HG02973 (cell line): ENCODE measurements around the gene FLCN.

Experiments
- ATAC-seq: cut with Tn5 transposase; IDR thresholded peaks from one replicate; pipeline ENCODE4 v1.9.1; 2021; ENCODE audit warnings: moderate library complexity; ENCODE audit not compliant: unreplicated experiment

The FLCN gene

DNA sequence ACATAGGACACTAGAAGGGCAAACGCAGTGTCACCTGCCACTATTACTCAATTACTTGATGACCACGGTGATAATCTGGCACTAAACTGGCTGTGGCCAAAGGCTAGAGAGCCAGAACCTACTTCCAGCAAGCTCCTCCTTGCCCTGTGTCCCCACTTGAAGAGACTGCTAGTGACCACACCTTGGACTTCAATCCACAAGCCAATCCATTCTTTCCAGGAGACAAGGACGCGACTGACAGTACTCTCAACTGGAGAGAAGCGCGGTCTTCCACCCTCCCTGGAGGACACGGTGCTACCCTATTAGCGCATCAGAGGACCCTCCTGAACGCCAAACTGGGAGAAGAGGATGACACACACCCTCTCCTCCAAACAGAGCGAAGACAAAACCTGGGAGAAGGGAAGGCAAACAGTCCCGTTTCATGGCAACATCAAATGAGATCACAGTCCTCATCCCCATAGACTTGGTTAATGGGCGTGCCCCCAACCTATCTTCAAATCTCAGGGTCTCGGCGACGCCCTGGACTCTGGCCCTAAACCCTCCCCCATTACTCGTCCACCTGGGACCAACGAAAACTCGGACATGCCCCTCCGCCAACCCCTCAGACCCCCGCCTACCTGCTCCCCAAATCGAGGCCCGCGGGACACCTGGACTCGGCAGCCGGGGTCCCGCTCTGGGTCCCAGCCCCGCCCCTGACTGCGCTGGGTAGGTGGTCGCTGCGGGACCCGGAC lies 508 bp downstream of the FLCN start:
- ATAC-seq, result no peak

DNA sequence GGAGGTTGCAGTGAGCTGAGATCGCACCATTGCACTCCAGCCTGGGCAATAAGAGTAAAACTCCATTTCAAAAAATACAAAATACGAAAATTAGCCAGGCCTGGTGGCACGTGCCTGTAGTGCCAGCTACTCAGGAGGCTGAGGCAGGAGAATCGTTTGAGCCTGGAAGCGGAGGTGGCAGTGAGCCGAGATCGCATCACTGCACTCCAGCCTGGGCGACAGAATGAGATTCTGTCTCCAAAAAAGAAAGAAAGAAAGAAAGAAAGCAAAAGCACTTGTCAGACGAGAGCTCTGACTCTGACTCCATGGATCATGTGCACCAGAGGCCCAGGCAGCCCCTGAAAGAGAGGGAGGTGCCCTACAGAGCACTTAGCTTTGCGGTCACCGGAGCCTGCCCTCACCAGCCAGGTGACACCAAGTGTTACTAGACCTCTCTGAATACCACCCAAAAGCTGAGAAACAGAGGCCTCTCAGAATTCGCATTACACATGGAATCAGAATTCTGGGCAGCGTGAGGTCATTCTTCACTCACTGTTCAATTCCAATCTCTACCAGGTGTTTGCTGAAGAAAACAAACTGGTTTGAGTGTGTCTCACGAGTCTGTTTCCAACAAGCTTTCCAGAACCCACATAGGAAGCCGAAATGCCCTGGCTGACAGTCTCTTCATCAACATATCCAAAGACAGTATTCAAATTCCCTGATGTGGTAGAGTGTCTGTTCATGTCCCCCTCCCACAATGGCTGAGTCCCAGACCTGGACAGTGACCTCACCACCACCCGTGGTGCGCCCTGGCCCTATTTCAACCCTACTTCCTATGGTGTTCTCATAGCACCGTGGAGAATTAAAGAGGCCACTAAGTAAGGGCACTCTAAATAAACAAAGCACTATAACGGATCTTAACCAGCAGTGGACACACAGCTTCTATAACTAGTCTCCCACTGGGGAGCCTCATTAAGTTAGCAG lies 1.5 kb downstream of the FLCN start:
- ATAC-seq, result no peak

GRCh38 chr17:17232303-17232621 lies 4.7 kb downstream of the FLCN start:
- no peak for ATAC-seq

DNA sequence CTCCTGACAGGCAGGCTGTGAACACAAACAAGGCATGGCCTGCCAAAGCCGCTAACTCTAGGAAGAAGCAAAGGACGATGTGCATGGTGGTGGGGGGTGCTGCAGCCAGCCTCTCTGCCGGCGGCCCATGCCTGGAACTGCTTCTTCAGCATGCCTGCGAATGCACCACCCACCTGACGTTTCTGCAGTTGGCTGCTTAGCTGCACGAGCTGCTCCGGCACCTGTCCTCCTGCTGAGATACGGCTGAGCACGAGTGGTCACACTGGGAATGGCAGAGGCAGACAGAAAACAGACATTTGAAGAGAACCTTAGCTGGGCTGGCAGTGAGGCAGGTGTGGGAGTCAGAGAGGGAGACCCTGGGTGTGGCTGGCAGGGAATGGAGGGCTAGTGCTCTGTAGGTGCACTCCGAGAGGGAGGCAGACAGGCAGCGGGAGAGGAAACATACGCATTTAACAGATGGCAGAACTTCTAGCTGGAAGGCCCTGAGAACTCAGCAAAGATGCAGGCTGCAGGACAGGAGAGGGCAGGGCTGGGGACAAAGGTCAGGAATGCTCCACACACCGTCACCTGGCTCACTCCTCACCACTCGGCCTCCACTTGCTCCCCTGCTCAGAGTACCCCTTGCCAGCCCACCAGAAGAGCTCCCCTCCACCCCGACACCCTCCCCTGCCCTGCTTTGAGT lies 5.2 kb downstream of the FLCN start:
- ATAC-seq, result no peak

DNA sequence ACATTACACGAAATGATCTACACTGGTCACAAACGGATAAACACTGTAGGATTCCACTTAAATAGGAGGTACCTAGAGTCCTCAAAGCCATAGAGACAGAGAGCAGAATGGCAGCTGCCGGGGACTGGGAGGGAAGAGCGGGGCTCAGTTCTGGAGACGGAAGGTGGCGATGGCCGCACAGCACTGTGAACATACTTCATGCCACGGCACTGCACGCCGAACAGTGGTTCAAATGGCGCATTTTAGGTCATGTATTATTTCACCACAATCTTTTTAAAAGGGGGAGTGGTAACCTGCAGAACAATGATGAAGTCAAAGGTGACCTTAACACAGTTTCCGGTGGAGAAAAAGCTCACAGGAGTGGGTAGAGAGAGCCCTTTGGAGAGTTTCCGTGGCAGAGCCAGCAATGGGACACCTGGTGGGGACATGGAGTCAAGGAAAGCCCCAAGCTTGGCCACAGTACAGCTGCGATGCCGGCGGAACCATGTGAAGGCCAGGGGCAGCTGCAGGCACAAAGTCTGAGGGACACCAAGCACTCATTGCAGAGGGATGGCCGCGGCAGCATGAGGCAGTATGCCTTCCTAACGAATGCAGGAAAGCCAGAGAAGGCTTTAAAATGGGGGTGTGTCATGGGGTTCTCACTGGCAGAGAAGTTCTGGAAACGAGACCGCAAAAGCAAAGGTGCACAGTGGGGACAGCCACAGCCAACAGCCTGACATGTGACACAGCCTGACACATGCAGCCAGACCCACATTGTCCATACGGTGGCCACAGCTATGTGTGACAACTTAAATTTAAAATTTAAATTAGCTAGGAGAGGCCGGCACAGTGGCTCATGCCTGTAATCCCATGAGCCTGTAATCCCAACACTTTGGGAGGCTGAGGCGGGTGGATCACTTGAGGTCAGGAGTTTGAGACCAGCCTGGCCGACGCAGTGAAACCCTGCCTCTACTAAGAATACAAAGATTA lies 7.3 kb downstream of the FLCN start:
- ATAC-seq, result no peak

GRCh38 chr17:17228521-17229279 lies 8.3 kb downstream of the FLCN start:
- no peak for ATAC-seq

GRCh38 chr17:17227608-17228520 lies 9.1 kb downstream of the FLCN start:
- no peak for ATAC-seq

DNA sequence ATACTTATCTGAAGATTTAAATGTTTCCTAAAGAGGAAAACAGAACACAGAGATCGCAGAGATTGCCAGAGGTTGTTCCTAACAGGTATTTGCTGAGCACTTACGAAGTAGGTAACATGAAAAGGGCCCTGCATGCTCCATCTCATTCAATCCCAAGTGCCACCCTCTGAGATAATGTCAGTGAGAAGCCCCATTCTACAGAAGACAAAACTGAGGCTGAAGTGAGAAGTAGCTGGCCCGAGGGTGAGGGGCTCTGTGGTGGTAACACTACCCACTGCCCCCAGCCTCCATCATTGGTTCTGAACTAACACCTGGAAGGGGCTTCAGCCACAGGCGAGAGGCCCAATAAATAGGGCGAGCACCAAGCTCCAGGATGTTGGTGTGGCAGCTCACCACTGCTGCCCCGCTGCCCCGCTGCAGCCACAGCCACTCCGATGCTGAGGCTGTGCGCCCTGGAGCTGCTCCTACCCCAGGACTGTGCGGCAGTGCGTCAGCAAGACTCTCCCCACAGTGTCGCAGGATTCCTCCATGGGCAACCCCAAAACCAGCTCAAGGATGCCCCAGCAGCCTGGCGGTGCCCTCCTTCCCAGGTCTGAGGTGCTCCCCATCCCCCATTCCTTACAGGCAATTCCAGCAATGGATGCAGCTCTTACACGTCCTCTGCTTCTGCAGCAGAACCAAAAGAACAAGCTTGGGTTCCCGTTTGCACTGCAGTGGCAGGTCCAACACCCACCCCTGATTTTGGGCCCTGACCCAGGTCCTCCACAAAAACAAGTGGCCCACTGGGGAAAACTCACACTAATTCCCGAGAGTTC lies 10.3 kb downstream of the FLCN start:
- ATAC-seq, result no peak

GRCh38 chr17:17225901-17226300 lies 11.1 kb downstream of the FLCN start:
- ATAC-seq, result no peak

DNA sequence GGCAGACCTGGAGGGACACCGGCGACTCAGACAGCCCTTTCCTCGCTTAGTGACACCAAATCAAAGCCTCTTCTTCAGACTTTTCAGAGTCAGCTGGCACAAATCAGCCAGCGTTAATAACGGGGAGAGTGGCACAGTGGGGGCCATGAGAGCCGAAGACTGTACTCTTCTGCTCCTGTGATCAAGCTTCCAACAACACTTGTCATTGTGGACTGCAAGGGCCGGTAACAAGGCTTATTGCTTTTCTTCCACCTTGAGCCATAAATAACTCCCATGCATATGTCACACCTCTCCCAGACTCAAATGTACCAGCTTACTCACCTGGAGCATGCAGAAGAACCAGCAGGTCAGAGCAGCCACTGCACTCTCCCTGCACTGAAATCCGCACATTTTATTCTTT lies 12.8 kb downstream of the FLCN start:
- no peak for ATAC-seq

DNA sequence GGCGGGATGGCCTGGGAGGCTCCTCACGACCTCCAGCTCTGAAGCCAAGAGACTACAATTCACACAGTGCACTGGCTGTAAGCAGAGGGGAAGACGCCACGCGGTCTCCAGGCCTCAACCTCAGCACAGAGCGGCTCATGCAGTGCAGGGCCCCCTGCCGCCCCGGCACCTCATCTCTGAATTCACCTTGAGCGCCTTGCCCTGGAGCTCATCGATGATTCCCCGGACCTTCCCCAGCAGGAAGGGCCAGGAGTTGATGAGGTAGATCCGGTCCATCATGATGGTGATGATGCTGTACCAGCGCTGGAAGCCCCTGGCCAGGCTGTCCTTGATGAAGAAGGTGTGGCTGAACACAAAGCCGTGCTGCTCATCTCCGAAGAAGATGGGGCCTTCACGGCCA lies 13.2 kb downstream of the FLCN start:
- ATAC-seq, result no peak

DNA sequence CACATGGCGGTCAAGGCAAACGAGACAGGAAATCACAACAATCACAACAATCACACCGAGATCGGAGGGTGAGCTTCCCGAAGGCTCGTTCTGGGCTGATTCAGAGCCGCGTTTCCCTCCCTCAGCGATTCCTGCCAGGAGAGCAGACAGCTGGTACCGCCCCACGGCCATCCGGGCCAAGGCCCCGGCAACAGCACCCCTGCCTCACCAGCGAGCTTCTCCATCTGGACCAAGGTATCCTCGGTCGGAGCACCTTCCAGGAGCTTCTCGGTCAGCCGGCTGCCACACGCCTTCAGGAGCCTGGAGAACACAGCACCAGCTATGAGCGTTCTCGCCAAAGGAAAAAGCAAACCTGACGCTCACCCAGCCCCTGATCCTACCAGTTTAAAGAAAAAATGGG lies 15.6 kb downstream of the FLCN start:
- no peak for ATAC-seq

DNA sequence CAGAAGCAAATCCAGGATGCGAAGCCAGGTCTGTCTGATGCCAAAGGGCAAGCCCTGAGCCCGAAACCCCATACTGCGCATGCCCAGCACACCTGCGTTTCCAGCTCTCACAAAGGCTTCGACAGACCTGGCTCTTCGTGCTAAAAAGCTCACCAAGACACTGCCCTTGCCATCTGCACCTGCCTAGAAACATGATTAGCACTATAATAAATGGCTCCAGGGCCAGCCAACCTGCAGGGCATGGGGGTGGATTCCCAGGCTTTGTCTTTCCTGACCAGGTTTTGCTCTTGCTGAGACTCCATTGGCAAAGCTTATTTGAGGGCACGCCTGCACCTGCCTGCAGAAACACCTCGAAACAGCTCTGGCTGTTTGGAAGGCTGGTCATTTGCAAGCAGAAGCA lies 16.4 kb downstream of the FLCN start:
- ATAC-seq, result no peak

DNA sequence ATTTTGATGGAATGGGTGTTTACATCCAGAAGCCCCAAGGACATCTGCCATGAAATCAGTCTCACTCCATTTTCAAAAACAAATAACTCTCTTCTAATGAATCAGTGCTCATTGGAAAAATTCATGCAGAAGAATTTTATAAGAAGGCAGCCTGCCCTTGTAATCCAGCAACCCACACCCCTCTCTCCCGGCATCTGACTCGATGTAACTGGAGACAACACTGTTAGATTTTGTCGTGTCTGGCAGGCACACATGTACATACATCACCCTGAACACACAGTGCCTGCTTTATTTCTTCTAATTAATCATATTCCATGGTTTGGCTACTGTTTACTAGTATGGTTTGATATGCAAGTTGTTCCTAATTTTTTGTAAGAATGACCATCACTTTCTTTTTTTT lies 19.0 kb downstream of the FLCN start:
- no peak for ATAC-seq

DNA sequence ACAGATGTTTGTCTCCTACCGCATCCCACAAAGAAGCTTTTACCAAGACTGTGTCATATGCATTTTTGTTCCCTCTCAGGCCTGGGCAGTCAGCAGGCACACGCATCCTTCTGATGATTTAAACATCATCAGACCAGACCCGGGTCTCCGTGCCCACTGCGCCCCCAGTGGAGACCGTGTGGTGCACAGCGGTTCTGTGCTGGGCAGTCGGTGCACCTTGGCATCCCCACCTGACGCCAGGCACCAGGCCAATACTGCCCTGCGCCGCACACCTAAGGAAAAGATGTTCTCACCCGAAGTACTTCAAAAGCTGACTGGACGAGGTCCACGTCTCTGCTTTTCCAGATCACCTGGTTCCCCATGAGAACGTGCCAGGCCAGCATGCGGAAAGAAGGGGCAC lies 20.2 kb downstream of the FLCN start:
- no peak for ATAC-seq

DNA sequence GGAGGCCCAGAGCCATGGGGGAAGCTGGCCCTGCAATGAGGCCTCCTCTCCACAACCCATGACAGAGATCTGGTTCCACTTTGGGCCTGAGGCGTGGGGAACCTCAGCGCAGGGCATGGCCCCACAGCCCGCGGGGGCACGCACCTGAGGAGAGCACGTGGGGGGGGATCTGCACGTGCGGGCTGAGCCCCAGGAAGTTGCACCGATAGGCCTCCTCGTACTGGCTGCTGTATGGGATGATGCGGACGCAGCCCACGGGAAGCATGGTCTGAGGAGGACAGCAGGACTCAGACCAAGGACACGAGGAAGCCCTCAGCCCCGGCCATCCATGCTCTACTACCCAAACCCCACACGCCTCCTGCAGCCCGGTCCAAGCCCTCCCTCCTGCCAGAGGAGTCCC lies 20.7 kb downstream of the FLCN start:
- no peak for ATAC-seq

DNA sequence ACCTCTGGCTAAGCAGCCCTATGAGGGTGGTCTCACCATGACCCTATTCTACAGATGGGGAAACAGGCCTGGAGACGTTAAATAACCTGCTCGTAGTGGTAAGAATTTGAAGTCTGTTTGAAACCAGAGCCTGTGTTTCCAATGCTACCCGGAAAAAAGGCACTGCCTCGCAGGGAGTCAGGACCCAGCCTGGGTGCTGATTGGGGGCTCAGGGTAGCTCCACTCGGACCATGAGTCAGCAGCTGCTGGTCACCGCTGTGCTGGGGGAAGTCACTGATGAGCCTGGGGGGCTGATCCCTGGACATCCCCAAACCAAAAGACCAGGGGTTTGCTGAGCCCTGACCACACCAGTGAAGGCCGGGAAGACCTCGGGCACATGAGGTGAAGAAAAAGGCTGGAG lies 21.4 kb downstream of the FLCN start:
- ATAC-seq, result no peak
